Measurements from ENCODE around the gene ITSN2. TPM values are rescaled to one million over a fixed set of nuclear protein-coding genes. Genes with fewer than 3 reads are reported as not detected.

Gene ITSN2
- polyA plus RNA-seq, 1 donor from 2014 or later = 10.6 TPM

DNA sequence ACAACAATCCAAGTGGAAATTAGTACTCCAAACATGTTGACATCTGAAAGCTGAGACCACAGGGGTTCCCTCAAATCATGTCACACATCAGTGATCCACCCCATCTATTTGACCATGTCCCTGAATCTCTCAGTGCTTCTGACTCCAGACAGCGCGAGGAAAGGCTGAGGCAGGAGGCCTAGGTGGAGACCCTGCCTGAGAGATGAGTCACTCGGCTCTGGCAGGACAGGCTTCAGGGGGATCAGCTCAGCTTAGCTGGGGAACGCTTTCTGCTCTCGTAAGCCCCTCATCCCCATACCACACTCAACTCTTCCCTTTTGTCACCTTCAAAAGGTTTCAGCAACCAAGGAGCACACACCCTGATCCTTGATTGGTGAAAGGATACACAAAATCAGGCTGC lies 191.3 kb downstream of the ITSN2 start:
- Histone ChIP-seq H3K9me2 (ENCODE audit: insufficient read depth, low read length) (no peaks in the 10 kb centered on the region), H3K9me3 (ENCODE audit: low read length) (no peaks in the 10 kb centered on the region), H3K4me3 (ENCODE audit: low read length) (no peak overlapping the region), H3K36me3 (ENCODE audit: insufficient read depth, low read length) (no peaks in the 10 kb centered on the region), H3K27me3 (ENCODE audit: insufficient read depth, low read depth, low read length) (no peaks in the 10 kb centered on the region), H4K20me1 (ENCODE audit: insufficient read depth) (no peaks in the 10 kb centered on the region), H3K27ac (ENCODE audit: low read length) (no peak overlapping the region), H3F3A (ENCODE audit: insufficient read depth, low read length, poor library complexity, severe bottlenecking) (no peaks in the 10 kb centered on the region), H3K9ac (ENCODE audit: low read length) (no peak overlapping the region), H3K79me2 (replicated peaks; ENCODE audit: insufficient read depth, low read length) (no peaks in the 10 kb centered on the region), H2AFZ (ENCODE audit: low read depth, low read length) (no peak overlapping the region), H3K4me2 (ENCODE audit: low read length) (no peak overlapping the region)
- TF ChIP-seq TAF1 (IDR thresholded peaks at IDR 0.05; ENCODE audit: low read depth) = no peak
- TF ChIP-seq REST (IDR thresholded peaks at IDR 0.05; ENCODE audit: borderline replicate concordance) = no peak
- no peak for TF ChIP-seq MXI1 (conservative IDR thresholded peaks at IDR 0.05; ENCODE audit: poor library complexity, severe bottlenecking)
- TF ChIP-seq, protein P1, sequence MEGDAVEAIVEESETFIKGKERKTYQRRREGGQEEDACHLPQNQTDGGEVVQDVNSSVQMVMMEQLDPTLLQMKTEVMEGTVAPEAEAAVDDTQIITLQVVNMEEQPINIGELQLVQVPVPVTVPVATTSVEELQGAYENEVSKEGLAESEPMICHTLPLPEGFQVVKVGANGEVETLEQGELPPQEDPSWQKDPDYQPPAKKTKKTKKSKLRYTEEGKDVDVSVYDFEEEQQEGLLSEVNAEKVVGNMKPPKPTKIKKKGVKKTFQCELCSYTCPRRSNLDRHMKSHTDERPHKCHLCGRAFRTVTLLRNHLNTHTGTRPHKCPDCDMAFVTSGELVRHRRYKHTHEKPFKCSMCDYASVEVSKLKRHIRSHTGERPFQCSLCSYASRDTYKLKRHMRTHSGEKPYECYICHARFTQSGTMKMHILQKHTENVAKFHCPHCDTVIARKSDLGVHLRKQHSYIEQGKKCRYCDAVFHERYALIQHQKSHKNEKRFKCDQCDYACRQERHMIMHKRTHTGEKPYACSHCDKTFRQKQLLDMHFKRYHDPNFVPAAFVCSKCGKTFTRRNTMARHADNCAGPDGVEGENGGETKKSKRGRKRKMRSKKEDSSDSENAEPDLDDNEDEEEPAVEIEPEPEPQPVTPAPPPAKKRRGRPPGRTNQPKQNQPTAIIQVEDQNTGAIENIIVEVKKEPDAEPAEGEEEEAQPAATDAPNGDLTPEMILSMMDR (IDR thresholded peaks at IDR 0.05; ENCODE audit: poor library complexity, severe bottlenecking) = no peak
- TF ChIP-seq RAD21 (conservative IDR thresholded peaks at IDR 0.05) = no peak
- TF ChIP-seq SMC3 (conservative IDR thresholded peaks at IDR 0.05; ENCODE audit: poor library complexity) = no peak
- TF ChIP-seq EP300 (conservative IDR thresholded peaks at IDR 0.05; ENCODE audit: poor library complexity, severe bottlenecking) = no peak

DNA sequence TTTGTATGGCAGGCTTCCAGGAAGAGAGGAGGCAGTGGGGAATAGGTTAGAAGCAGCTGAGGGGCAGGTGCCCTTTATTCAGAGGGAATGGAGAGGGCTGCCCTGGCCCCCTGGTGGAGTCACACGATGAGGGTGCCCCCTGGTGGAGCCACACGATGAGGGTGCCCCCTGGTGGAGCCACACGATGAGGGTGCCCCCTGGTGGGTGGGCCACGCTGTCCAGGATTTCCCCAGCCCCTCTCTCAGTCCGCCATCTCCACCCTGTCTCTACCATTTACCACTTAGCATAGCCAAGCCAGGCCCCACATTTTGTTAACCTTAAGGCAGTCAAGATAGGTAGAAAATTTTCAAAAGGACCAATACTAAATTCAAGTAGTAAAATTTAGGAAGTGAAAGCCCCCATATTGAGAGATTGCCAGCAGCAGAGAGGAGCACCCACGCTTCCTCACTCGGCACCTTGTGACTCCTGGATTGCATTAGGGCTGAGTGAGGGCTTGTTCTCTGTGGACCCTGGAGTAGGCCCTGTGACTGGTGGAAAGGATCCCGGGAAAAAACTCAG lies 195.8 kb downstream of the ITSN2 start:
- Histone ChIP-seq H3K27ac (ENCODE audit: low read length) (no peak overlapping the region), H3K79me2 (replicated peaks; ENCODE audit: insufficient read depth, low read length) (no peaks in the 10 kb centered on the region), H3K9me3 (ENCODE audit: low read length) (peaks cover 3% of the 10 kb centered on the region), H3K4me2 (ENCODE audit: low read length) (no peak overlapping the region), H3K9me2 (ENCODE audit: insufficient read depth, low read length) (no peaks in the 10 kb centered on the region), H3K27me3 (ENCODE audit: insufficient read depth, low read depth, low read length) (no peaks in the 10 kb centered on the region), H4K20me1 (ENCODE audit: insufficient read depth) (no peaks in the 10 kb centered on the region), H3F3A (ENCODE audit: insufficient read depth, low read length, poor library complexity, severe bottlenecking) (no peaks in the 10 kb centered on the region), H3K36me3 (ENCODE audit: insufficient read depth, low read length) (no peaks in the 10 kb centered on the region), H3K9ac (ENCODE audit: low read length) (no peak overlapping the region), H3K4me3 (ENCODE audit: low read length) (no peak overlapping the region), H2AFZ (ENCODE audit: low read depth, low read length) (no peak overlapping the region)
- TF ChIP-seq EP300 (conservative IDR thresholded peaks at IDR 0.05; ENCODE audit: poor library complexity, severe bottlenecking) = no peak
- no peak for TF ChIP-seq REST (IDR thresholded peaks at IDR 0.05; ENCODE audit: borderline replicate concordance)
- no peak for TF ChIP-seq SMC3 (conservative IDR thresholded peaks at IDR 0.05; ENCODE audit: poor library complexity)
- TF ChIP-seq RAD21 (conservative IDR thresholded peaks at IDR 0.05) = no peak
- no peak for TF ChIP-seq TAF1 (IDR thresholded peaks at IDR 0.05; ENCODE audit: low read depth)
- no peak for TF ChIP-seq POLR2AphosphoS5 (IDR thresholded peaks at IDR 0.05)
- no peak for TF ChIP-seq MXI1 (conservative IDR thresholded peaks at IDR 0.05; ENCODE audit: poor library complexity, severe bottlenecking)
- TF ChIP-seq, protein P1 (IDR thresholded peaks at IDR 0.05; ENCODE audit: poor library complexity, severe bottlenecking) = no peak
